ENCODE data around the gene RIMBP3C.

- TF ChIP-seq, protein P1, sequence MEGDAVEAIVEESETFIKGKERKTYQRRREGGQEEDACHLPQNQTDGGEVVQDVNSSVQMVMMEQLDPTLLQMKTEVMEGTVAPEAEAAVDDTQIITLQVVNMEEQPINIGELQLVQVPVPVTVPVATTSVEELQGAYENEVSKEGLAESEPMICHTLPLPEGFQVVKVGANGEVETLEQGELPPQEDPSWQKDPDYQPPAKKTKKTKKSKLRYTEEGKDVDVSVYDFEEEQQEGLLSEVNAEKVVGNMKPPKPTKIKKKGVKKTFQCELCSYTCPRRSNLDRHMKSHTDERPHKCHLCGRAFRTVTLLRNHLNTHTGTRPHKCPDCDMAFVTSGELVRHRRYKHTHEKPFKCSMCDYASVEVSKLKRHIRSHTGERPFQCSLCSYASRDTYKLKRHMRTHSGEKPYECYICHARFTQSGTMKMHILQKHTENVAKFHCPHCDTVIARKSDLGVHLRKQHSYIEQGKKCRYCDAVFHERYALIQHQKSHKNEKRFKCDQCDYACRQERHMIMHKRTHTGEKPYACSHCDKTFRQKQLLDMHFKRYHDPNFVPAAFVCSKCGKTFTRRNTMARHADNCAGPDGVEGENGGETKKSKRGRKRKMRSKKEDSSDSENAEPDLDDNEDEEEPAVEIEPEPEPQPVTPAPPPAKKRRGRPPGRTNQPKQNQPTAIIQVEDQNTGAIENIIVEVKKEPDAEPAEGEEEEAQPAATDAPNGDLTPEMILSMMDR (IDR thresholded peaks at IDR 0.05), result no peak
- TF ChIP-seq EP300 (IDR thresholded peaks at IDR 0.05), result no peak
- TF ChIP-seq POLR2A (IDR thresholded peaks at IDR 0.05; ENCODE audit: low read depth), result no peak
- no peak for TF ChIP-seq POLR2AphosphoS5 (IDR thresholded peaks at IDR 0.05)
Measured at GRCh38 chr22:21573750-21574494, 22.7 kb upstream of the RIMBP3C start.

Data from esophagus muscularis mucosa (tissue), 4 donors.